Left renal cortex interstitium (tissue), 4 donors: ENCODE measurements around the gene BPIFA2. TPM values are rescaled to one million over a fixed set of nuclear protein-coding genes. Genes with fewer than 3 reads are reported as not detected.
"Not testable (repeated sequence)": the region's sequence is repeated elsewhere in the genome, so short reads cannot be mapped to it uniquely, and the experiment has no call there.

ENCODE experiments used
- DNase-seq, 4 donors: peaks; one replicate each; pipeline ENCODE4 v3.0.0-alpha.2; 2013; ENCODE audit warnings: low read depth in 4 of 4, low spot score in 2 of 4, missing footprints in 1 of 4
- polyA plus RNA-seq, 4 donors: library from polyadenylated mRNA; unstranded; fragments of 120-200 nt; gene quantifications; one replicate each; pipeline ENCODE4 v1.2.1, GENCODE V29; 2013; ENCODE audit not compliant: insufficient read length in 4 of 4

BPIFA2 gene
- polyA plus RNA-seq, 4 donors = not detected

- no peak for DNase-seq
Measured at GRCh38 chr20:33159713-33160112, 8.2 kb upstream of the BPIFA2 start.

DNA sequence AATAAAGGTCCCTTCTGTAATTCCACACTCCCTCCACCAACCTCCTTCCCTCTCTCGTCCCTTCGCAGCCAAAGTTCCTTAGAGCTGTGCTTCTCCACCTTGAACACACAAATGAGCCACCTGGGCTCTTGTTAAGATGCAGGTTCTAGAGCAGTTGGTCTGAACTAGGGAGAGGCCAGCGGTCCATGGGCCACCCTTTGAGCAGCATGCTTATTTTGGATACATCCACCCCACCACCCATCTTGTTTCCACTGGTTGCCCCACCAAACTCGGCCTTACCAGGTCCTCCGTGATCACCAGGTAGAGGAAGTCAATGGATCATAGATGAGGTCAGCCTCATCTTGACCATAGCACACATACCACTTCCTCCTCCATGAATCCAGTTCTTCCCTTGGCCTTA, 7.3 kb upstream of the BPIFA2 start:
- no peak for DNase-seq

DNA sequence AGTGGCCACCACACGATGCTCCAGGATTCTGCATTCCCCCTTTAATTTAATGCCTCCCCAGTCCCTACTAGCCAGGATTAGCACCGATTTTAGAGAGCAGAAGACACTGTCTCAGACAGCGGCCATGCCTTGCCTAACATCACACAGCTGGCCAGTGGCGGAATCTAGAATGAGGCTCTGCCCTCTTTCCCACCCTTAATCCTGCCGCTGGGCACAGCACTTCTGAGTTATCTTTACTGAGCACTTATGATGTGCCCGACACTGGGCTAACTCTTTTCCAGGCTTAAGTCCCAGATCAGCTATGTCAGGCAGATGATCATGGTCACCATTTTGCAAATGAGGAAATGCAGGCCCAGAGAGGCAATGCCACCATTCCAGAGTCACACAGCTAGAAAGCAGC, 5.6 kb upstream of the BPIFA2 start:
- no peak for DNase-seq

GRCh38 chr20:33162753-33163152, 5.2 kb upstream of the BPIFA2 start:
- no peak for DNase-seq

GRCh38 chr20:33163856-33164762, 3.9 kb upstream of the BPIFA2 start:
- DNase-seq = no peak

DNA sequence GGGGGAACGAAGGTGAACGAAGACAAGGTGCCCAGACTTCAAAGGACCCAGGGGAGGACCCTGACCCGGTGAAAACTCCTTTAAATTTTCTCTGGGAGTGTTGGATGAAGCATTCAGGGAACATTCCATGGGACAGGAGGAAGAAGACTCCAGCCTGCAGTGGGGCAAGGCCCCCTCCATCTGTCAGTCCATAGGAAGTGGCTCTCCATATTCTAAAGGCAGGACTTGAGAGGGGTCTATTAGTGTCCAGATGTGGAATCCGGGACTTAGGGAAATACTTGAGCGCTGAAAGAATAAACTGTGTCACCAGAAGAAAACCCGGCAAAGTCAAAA, 3.2 kb upstream of the BPIFA2 start:
- no peak for DNase-seq

DNA sequence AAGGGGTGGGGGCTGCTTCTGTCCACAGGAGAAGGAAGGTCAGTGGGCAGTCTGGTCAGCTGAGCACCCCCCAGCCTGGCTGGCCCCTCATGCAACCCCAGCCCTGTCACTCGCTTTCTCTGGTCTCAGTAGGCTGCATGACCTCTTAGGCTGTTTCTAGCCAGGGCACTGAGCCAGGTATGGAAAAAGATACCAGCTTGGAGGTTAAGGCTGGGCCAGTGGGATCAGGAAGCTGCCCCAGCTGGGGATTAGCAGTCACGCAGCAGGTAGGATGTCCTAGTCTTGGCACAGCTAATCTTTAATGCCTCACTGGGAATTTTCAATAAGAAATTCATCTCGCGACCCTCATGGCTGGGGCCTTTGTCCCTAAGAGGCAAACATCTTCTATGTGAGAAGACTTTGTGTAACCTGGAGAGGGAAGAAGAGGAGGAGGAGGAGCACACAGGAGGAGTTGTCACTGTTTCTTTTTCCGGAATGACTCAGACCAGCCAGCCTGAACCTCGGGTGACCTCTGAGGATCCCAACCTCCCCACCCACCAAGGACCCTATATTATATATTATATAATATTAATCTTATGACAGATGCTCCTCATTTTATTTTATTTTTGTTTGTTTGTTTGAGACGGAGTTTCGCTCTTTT, 2.4 kb upstream of the BPIFA2 start:
- no peak for DNase-seq

GRCh38 chr20:33166533-33167113, 1.3 kb upstream of the BPIFA2 start:
- no peak for DNase-seq

- DNase-seq = no peak
Measured at GRCh38 chr20:33169176-33169794, 1.3 kb downstream of the BPIFA2 start.

GRCh38 chr20:33172781-33173180, 4.8 kb downstream of the BPIFA2 start:
- DNase-seq = no peak

- no peak for DNase-seq
Measured at GRCh38 chr20:33175123-33175522, 7.2 kb downstream of the BPIFA2 start.

DNA sequence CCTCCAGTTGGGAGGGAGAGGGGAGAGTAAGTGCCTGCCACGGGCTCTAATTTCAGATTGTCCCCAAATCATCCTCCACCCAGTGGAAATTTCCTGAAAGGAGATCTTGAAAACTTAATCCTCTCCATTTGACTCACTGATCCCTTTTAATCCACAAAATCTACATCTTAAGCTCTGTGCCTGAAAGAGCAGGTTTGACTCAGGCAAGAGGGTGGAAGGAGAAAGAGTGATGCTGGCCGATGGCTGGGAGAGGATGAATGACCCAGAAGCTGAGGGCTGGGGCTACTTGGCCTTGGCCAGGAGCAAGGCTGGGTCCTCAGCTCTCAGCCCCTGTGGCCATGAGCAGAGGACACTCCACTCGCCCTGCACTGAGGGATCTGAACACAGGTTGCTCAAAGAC, 8.1 kb downstream of the BPIFA2 start:
- DNase-seq = no peak

DNA sequence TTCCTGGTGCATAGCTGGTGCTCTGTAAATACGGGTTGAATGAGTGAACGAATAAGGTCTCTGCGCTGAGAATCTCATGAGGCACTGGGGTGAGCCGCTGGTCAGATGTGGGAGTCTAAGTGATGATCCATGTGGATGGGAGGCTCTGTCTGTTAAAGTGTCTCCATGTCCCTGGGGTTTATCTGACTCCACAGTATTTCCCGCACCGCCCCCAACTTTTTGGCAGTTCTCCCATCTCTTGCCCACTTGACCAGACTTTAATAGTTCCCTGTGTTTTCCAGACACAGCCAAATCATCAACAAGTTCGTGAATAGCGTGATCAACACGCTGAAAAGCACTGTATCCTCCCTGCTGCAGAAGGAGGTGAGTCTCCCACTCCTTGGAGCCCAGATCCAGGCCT, 9.9 kb downstream of the BPIFA2 start:
- DNase-seq = no peak

DNA sequence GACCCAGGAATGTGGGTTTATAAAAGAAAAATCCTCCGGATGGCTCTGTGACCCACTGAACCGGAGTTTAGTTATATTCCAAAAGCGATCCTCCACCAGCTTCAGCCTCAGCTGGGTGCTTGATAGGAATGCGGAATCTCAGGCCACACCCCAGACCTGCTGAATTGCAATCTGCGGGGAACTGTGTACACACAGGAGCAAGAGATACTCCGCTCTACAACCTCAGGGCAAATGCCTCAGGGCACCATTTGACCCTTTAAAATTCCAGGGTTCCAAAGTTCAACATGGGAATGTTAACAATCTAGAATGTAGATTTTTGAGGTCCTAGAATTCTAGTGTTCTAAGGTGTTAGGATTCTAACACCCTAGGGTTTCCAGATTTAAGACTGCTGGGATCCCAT, 10.8 kb downstream of the BPIFA2 start:
- DNase-seq = peak in 1 of 4 donors; percentile 2

DNA sequence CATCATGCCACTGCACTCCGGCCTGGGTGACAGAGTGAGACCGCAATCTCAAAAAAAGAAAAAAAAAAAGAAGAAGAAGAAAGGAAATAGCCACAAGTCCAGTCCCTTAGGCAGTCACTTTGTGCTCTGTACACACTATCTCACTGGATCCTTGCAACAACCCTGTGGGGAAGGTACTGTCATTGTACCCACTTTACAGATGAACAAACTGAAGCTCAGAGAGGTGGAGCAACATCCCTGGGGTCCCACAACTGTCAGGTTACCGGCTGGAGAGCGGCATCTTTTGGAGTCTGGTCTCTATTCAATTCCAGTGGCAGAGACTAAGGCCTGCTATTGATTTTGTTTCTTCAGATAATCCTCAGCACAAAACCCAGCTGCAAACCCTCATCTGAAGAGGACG, 12.2 kb downstream of the BPIFA2 start:
- DNase-seq = no peak

- DNase-seq = no peak
Measured at GRCh38 chr20:33181482-33182093, 13.6 kb downstream of the BPIFA2 start.

DNA sequence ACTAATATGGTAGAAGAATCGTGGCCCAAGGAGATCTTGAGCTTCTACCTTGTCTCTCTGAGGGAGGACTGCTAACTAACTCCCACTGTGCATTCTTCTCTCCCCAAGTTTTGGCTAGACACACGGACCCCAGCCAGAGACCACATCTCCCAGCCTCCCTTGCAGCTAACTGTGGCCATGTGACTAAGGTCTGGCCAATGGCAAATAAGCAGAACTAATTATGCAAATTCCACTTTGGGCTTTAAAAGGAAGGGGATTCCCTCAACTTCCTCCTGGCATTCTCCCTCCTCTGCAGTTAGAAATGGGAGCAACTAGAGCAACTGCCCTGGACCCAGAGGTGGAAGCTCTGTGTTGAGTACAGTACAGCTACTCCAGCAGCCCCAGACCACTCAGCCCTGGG, 15.4 kb downstream of the BPIFA2 start:
- DNase-seq = no peak

DNA sequence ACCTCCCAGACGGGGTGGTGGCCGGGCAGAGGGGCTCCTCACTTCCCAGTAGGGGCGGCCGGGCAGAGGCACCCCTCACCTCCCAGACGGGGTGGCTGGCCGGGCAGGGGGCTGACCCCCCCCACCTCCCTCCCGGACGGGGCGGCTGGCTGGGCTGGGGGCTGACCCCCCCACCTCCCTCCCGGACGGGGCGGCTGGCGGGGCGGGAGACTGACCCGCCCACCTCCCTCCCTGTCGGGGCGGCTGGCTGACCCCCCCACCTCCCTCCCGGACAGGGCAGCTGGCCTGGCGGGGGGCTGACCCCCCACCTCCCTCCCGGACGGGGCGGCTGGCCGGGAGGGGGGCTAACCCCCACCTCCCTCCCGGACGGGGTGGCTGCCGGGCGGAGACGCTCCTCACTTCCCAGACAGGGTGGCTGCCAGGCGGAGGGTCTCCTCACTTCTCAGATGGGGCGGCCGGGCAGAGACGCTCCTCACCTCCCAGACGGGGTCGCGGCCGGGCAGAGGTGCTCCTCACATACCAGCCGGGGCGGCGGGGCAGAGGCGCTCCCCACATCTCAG, 17.2 kb downstream of the BPIFA2 start:
- DNase-seq = not testable (repeated sequence)

DNA sequence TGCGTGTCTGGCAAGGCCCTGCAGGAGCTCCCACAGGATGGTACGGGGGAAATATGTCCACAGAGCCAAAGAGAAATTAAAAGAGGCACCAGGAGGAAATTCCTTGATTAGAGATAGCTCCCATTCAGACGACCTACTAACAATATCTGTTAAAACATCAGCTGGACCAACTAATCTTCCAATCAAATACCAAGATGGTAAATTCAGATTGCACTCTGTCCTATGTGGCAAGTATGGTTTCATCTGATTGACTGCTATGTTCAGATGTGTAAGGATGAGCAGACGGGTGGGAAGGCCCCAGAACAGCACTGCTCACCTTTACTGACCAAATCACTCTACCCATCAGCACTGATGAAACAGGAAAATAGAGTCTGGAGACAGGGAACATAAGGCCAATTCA, 19.5 kb downstream of the BPIFA2 start:
- no peak for DNase-seq

DNA sequence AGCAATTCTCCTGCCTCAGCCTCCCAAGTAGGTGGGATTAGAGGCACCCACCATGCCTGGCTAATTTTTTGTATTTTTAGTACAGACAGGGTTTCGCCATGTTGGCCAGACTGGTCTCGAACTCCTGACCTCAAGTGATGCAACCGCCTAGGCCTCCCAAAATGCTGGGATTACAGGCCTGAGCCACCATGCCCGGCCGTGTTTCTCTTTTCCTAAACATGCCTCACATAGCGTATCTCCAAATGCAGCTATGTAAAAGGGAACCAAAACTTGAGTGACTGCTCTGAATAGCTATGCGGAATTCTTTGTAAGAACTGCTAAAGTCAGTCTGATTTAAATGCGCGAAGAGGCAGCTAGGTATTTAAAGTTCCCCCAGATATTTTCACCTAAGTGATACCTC, 20.5 kb downstream of the BPIFA2 start:
- no peak for DNase-seq

DNA sequence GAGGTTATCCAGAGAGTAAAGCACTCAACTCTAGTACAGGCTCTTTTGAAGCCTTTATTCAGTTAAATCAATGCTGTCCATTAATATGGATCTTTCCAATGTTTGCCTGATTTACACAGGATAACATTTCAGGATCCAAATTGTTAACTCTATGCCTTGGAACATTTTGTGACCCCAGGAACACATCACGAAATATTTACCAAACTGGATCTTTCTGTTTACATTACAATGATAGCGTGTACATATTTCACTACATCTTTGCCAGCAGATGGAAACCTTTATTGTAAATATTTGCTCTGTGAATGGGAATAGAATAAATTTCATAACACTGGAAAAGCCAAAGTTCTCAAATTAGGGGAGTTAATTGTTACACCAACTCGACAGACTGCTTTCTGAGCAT, 23.5 kb downstream of the BPIFA2 start:
- no peak for DNase-seq
